Caco-2 (cell line): ENCODE results near the gene GJB1. TPM values are rescaled to one million over a fixed set of nuclear protein-coding genes. Genes with fewer than 3 reads are reported as not detected.
"Not testable (repeated sequence)": the region's sequence is repeated elsewhere in the genome, so short reads cannot be mapped to it uniquely, and the experiment has no call there.

ENCODE experiments used
- BruUV-seq: library from RNA; stranded (reverse); fragments of 400-500 nt; replicated peaks from 2 replicates; lab custom pipeline; 2021; lab: Mats Ljungman, UMichigan
- CTCF ChIA-PET: fragments of 300-600 bp; sonication (Branson Sonifier 250); formaldehyde crosslinking; loops from one replicate; lab custom pipeline; 2022; ENCODE audit warnings: antibody characterized with exemption; lab: Charles Lee
- POLR2A ChIA-PET: fragments of 300-600 bp; sonication (Branson Sonifier 250); formaldehyde crosslinking; loops from one replicate; lab custom pipeline; 2022; ENCODE audit warnings: antibody characterized with exemption; lab: Charles Lee
- DNase-seq, 2 experiments: peaks; one replicate each; pipeline versions ENCODE4 v3.0.0 to v3.0.0-alpha.2; 2020 to 2022
- H3K27me3 ChIP-seq: replicated peaks from 2 replicates; pipeline ENCODE4 v1.6.0; 2011; ENCODE audit warnings: low read length; ENCODE audit not compliant: control insufficient read depth, insufficient read depth
- H3K36me3 ChIP-seq: 2 replicates; pipeline ENCODE4 v1.5.1; 2011; ENCODE audit warnings: low read length; ENCODE audit not compliant: control insufficient read depth, insufficient read depth
- H3K4me1 ChIP-seq: fragments of 250-450 bp; sonication (Bioruptor Pico); 2 replicates; pipeline ENCODE4 v1.5.1; 2020; ENCODE audit warnings: mild to moderate bottlenecking
- H3K4me3 ChIP-seq: 2 replicates; pipeline ENCODE4 v1.5.1; 2011; ENCODE audit warnings: low read depth, mild to moderate bottlenecking, control low read depth, low read length
- H3K9me3 ChIP-seq: fragments of 250-450 bp; sonication (Bioruptor Pico); 2 replicates; pipeline ENCODE4 v1.5.1; 2020; ENCODE audit warnings: mild to moderate bottlenecking, moderate library complexity
- H3K27ac Mint-ChIP-seq: one replicate; pipeline ENCODE4 v1.8.0; 2022; ENCODE audit warnings: mixed read lengths; ENCODE audit not compliant: unreplicated experiment
- H3K27me3 Mint-ChIP-seq: one replicate; pipeline ENCODE4 v1.8.0; 2022; ENCODE audit warnings: mixed read lengths; ENCODE audit not compliant: insufficient read depth, unreplicated experiment
- H3K36me3 Mint-ChIP-seq: one replicate; pipeline ENCODE4 v1.8.0; 2022; ENCODE audit warnings: mild to moderate bottlenecking, mixed read lengths; ENCODE audit not compliant: insufficient read depth, unreplicated experiment
- H3K4me1 Mint-ChIP-seq: one replicate; pipeline ENCODE4 v1.8.0; 2022; ENCODE audit warnings: low read depth, mixed read lengths; ENCODE audit not compliant: unreplicated experiment
- H3K4me3 Mint-ChIP-seq: one replicate; pipeline ENCODE4 v1.8.0; 2022; ENCODE audit warnings: mild to moderate bottlenecking, moderate library complexity, mixed read lengths; ENCODE audit not compliant: unreplicated experiment
- H3K9me3 Mint-ChIP-seq: one replicate; pipeline ENCODE4 v1.8.0; 2022; ENCODE audit warnings: mixed read lengths; ENCODE audit not compliant: unreplicated experiment
- CTCF ChIP-seq, 2 experiments: fragments of 200-600 bp in 1 of 2; IDR thresholded peaks; 1 replicate in 1 of 2; 2 replicates in 1 of 2; pipeline versions ENCODE4 v1.5.1 to v1.8.0; 2011 to 2022; ENCODE audit warnings: antibody characterized with exemption in 1 of 2, control low read depth in 1 of 2, inconsistent platforms in 1 of 2, low read depth in 1 of 2, low read length in 1 of 2, mild to moderate bottlenecking in 1 of 2, moderate library complexity in 1 of 2; ENCODE audit not compliant: insufficient read depth in 1 of 2, severe bottlenecking in 1 of 2, unreplicated experiment in 1 of 2
- intact Hi-C: fragments of 100-400 bp; cut with micrococcal nuclease; formaldehyde crosslinking; loops from one replicate; pipeline ENCODE4 v1.10.0; 2022; ENCODE audit not compliant: unreplicated experiment
- total RNA-seq: library from RNA; stranded (reverse); gene quantifications from 2 replicates; pipeline ENCODE4 v1.2.3, GENCODE V29; 2022

The GJB1 gene
- total RNA-seq, 1 experiment from 2014 or later, result 37.6 TPM

DNA sequence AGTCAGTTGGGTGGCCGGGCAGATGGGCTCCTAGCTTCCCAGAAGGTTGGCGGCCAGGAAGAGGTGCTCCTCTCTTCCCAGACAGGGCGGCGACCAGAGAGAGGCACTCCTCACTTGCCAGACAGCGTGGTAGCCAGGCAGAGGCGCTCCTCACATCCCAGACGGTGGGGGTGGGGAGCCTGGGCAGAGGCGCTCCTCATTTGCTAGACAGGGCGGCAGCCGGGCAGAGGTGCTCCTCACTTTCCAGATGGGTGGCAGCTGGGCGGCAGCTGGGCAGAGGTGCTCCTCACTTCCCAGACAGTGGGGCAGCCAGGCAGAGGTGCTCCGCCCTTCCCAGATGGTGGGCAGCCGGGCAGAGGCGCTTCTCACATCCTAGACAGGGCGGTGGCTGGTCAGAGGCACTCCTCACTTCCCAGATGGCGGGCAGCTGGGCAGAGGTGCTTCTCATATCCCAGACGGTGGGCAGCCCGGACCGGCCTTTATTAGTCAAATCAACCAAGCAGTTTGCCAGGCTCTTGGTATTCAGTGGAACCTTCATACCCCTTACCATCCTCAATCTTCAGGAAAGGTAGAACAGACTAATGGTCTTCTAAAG, 46.9 kb downstream of the GJB1 start:
- TF ChIP-seq CTCF (IDR thresholded peaks at IDR 0.05; ENCODE audit: insufficient read depth in 1 of 2, low read depth in 1 of 2, low read length in 1 of 2, severe bottlenecking in 1 of 2, unreplicated experiment in 1 of 2), result no peak
- CTCF ChIA-PET, result interaction anchor here (0.6 kb wide), 1 partner anchor 78 kb away, joined by 3 read pairs; no protein-coding TSS in a partner anchor
- no peak overlapping the region for H3K27ac Mint-ChIP-seq

DNA sequence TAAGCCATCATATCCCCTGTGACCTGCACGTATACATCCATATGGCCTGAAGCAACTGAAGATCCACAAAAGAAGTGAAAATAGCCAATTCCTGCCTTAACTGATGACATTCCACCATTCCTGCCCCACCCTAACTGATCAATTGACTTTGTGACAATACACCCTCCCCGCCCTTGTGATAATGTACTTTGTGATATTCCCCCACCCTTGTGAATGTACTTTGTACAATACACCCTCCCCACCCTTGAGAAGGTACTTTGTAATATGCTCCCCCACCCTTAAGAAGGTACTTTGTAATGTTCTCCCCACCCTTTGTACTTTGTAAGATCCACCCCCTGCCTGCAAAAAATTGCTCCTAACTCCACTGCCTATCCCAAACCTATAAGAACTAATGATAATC, 49.3 kb downstream of the GJB1 start:
- H3K9me3 ChIP-seq, intact Hi-C loops, DNase-seq, H3K27me3 Mint-ChIP-seq, CTCF ChIA-PET, H3K4me3 Mint-ChIP-seq, H3K36me3 Mint-ChIP-seq, H3K36me3 ChIP-seq, H3K4me3 ChIP-seq, H3K27ac Mint-ChIP-seq, H3K4me1 Mint-ChIP-seq, H3K27me3 ChIP-seq, H3K4me1 ChIP-seq, BruUV-seq, POLR2A ChIA-PET: not testable (repeated sequence)
- peaks cover 16% of the 10 kb centered on the region for H3K9me3 Mint-ChIP-seq

More for the DNA sequence above, 46.9 kb downstream of the GJB1 start:
- Histone ChIP-seq H3K4me3 (no peak overlapping the region), H3K9me3 (no peaks in the 10 kb centered on the region), H3K27me3 (no peaks in the 10 kb centered on the region), H3K4me1 (no peaks in the 10 kb centered on the region), H3K36me3 (no peaks in the 10 kb centered on the region)
- Mint-ChIP-seq H3K27me3 (no peaks in the 10 kb centered on the region), H3K36me3 (peaks cover 5% of the 10 kb centered on the region), H3K4me3 (no peak overlapping the region), H3K9me3 (peaks cover 16% of the 10 kb centered on the region), H3K4me1 (no peaks in the 10 kb centered on the region)
- no TSS peak for BruUV-seq
- intact Hi-C loops, result no loop called here
- no peak for DNase-seq
- POLR2A ChIA-PET, result no interaction called here

Other genes starting within 250 kb of the GJB1 start
- gene SNX12, start 154.9 kb upstream of the GJB1 start, total RNA-seq, result 88.0 and 89.0 TPM in 2 replicates
- 13.7 and 17.4 TPM in 2 replicates for gene FOXO4, start 127.4 kb upstream of the GJB1 start, total RNA-seq
- gene CXorf65, start 116.5 kb upstream of the GJB1 start, total RNA-seq, result 1.5 TPM in 1 of 2 replicates, not detected in the other
- 5.1 and 9.6 TPM in 2 replicates for gene IL2RG, start 111.6 kb upstream of the GJB1 start, total RNA-seq
- gene MED12, start 104.6 kb upstream of the GJB1 start, total RNA-seq, result 44.1 and 55.4 TPM in 2 replicates
- 0.61 and 0.67 TPM in 2 replicates for gene NLGN3, start 78.4 kb upstream of the GJB1 start, total RNA-seq
- 51.9 and 55.1 TPM in 2 replicates for gene ZMYM3, start 30.9 kb downstream of the GJB1 start, total RNA-seq
- 477 and 482 TPM in 2 replicates for gene NONO, start 60.4 kb downstream of the GJB1 start, total RNA-seq
- 4.2 and 6.1 TPM in 2 replicates for gene ITGB1BP2, start 78.5 kb downstream of the GJB1 start, total RNA-seq
- 40.7 and 41.2 TPM in 2 replicates for gene TAF1, start 143.1 kb downstream of the GJB1 start, total RNA-seq